Kidney (tissue), 14 donors: ENCODE data around the gene C9orf85. TPM values are rescaled to one million over a fixed set of nuclear protein-coding genes. Genes with fewer than 3 reads are reported as not detected.

Source experiments
- DNase-seq, 5 donors: peaks; one replicate each; pipeline ENCODE4 v3.0.0-alpha.2; 2013 to 2020
- FAIRE-seq: peaks from 2 replicates; lab custom pipeline; 2012; peaks lifted over from hg19 to GRCh38; lab: Jason Lieb, UNC
- H3K27ac ChIP-seq, 2 donors: one replicate each; pipeline ENCODE4 v1.7.0; 2013; ENCODE audit warnings: low read depth in 2 of 2, low read length in 2 of 2, inconsistent platforms in 1 of 2
- H3K27me3 ChIP-seq: one replicate; pipeline ENCODE4 v1.7.1; 2013; ENCODE audit warnings: low read length, inconsistent platforms; ENCODE audit not compliant: control insufficient read depth, insufficient read depth
- H3K36me3 ChIP-seq, 3 donors: one replicate each; pipeline versions ENCODE4 v1.7.0 to v1.7.1; 2013; ENCODE audit warnings: low read length in 3 of 3, control low read depth in 1 of 3, inconsistent platforms in 1 of 3; ENCODE audit not compliant: insufficient read depth in 3 of 3, control insufficient read depth in 2 of 3
- H3K4me1 ChIP-seq, 3 donors: one replicate each; pipeline versions ENCODE4 v1.7.0 to v1.7.1; 2013; ENCODE audit warnings: low read length in 3 of 3, inconsistent platforms in 1 of 3, low read depth in 1 of 3; ENCODE audit not compliant: control insufficient read depth in 2 of 3, insufficient read depth in 2 of 3
- H3K4me3 ChIP-seq, 3 donors: one replicate each; pipeline versions ENCODE4 v1.7.0 to v1.8.1; 2013; ENCODE audit warnings: low read length in 3 of 3, control low read depth in 1 of 3, inconsistent platforms in 1 of 3
- H3K9ac ChIP-seq, 3 donors: one replicate each; pipeline versions ENCODE4 v1.7.0 to v1.7.1; 2013; ENCODE audit warnings: low read length in 3 of 3, control low read depth in 1 of 3, inconsistent platforms in 1 of 3
- H3K9me3 ChIP-seq, 3 donors: one replicate each; pipeline versions ENCODE4 v1.7.0 to v1.7.1; 2013; ENCODE audit warnings: low read length in 3 of 3, control low read depth in 1 of 3, inconsistent platforms in 1 of 3; ENCODE audit not compliant: control insufficient read depth in 2 of 3, insufficient read depth in 1 of 3
- CTCF ChIP-seq: IDR thresholded peaks from 3 replicates; pipeline ENCODE4 v1.5.1; 2012; ENCODE audit warnings: mild to moderate bottlenecking, moderate library complexity, borderline replicate concordance; ENCODE audit not compliant: insufficient read depth; ENCODE audit errors: extremely low read depth
- intact Hi-C: fragments of 100-400 bp; cut with DNase I; formaldehyde crosslinking; loops from one replicate; pipeline ENCODE4 v1.11.1; 2022
- polyA plus RNA-seq: library from polyadenylated mRNA; stranded (reverse); fragments of 350-450 nt; fragmentation: Illumina TruSeq; extraction: RNeasy Lipid Tissue Mini Kit (QIAGEN cat#74804); gene quantifications from one replicate; pipeline ENCODE4 v1.2.3, GENCODE V29; 2014; ENCODE audit warnings: low read depth, low replicate concordance; ENCODE audit not compliant: insufficient read depth
- total RNA-seq: library from RNA; stranded (reverse); fragmentation: NEBNext Ultra II Directional; extraction: Animal tissue kit (Norgen Biotek cat#: 25700); gene quantifications from one replicate; pipeline ENCODE4 v1.2.1, GENCODE V29; 2021
- donor health status: control.
- donor health status: control.
- donor health status: control.
- donor health status: control.
- donor health status: control.
- donor health status: DM: yes; HTN: yes; CAD: no.
- donor health status: Normal renal cell carcinoma (clear cell type).

C9orf85 gene
- total and polyA plus RNA-seq, 2 donors from 2014 or later = 7.0 to 8.1 TPM

GRCh38 chr9:71908825-71909224, 2.6 kb upstream of the C9orf85 start:
- Histone ChIP-seq H3K27me3 (no peaks in the 10 kb centered on the region), H3K9ac (no peak overlapping the region), H3K27ac (no peak overlapping the region), H3K9me3 (no peaks in the 10 kb centered on the region), H3K4me1 (peaks cover 0 to 4% (median 0%) of the 10 kb centered on the region in 3 donors), H3K4me3 (peak overlapping the region in 2 of 3 donors; percentile 83 to 93), H3K36me3 (no peaks in the 10 kb centered on the region)
- DNase-seq (peak in 1 of 5 donors; percentile 4), FAIRE-seq (no peak)
- intact Hi-C loops = no loop called here
- no peak for TF ChIP-seq CTCF

GRCh38 chr9:71909887-71910649, 1.4 kb upstream of the C9orf85 start:
- no peaks in the 10 kb centered on the region for H3K27me3 ChIP-seq
- DNase-seq (peak; percentile 75 to 86 (median 83)), FAIRE-seq (no peak)
- no peak for TF ChIP-seq CTCF
- H3K4me3 ChIP-seq = peak overlapping the region; percentile 83 to 93 (median 90)
- H3K36me3 ChIP-seq = no peaks in the 10 kb centered on the region
- peak overlapping the region; percentile 82 to 88 (median 85) for H3K9ac ChIP-seq
- H3K27ac ChIP-seq = peak overlapping the region; percentile 66 to 81
- H3K4me1 ChIP-seq = peaks cover 0 to 4% (median 0%) of the 10 kb centered on the region in 3 donors
- intact Hi-C loops = no loop called here
- no peaks in the 10 kb centered on the region for H3K9me3 ChIP-seq

GRCh38 chr9:71910650-71911060, 784 bp upstream of the C9orf85 start:
- no peaks in the 10 kb centered on the region for H3K36me3 ChIP-seq
- no peaks in the 10 kb centered on the region for H3K27me3 ChIP-seq
- peak overlapping the region; percentile 6 to 85 (median 78) for H3K9ac ChIP-seq
- intact Hi-C loops = no loop called here
- peak overlapping the region; percentile 83 to 93 (median 91) for H3K4me3 ChIP-seq
- no peaks in the 10 kb centered on the region for H3K9me3 ChIP-seq
- H3K4me1 ChIP-seq = peaks cover 0 to 4% (median 0%) of the 10 kb centered on the region in 3 donors
- no peak for DNase-seq
- no peak for FAIRE-seq
- H3K27ac ChIP-seq = peak overlapping the region; percentile 66 to 81
- no peak for TF ChIP-seq CTCF
